ENCODE measurements around the gene VIT. TPM values are rescaled to one million over a fixed set of nuclear protein-coding genes. Genes with fewer than 3 reads are reported as not detected.

VIT gene
- total RNA-seq, 1 donor from 2014 or later: not detected

- no peaks in the 10 kb centered on the region for H3K9me3 Mint-ChIP-seq
- intact Hi-C loops (cut with micrococcal nuclease): no loop called here
- H3K4me3 Mint-ChIP-seq (ENCODE audit: low read depth): no peak overlapping the region
- H3K4me1 Mint-ChIP-seq (ENCODE audit: low read depth): peaks cover 3% of the 10 kb centered on the region
- H3K27me3 Mint-ChIP-seq (ENCODE audit: low read depth): no peaks in the 10 kb centered on the region
- DNase-seq (ENCODE audit: low spot score): no peak
- H3K27ac Mint-ChIP-seq: no peak overlapping the region
- peaks cover 3% of the 10 kb centered on the region for H3K36me3 Mint-ChIP-seq (ENCODE audit: low read depth)
Measured at GRCh38 chr2:36839976-36840617, 143.6 kb downstream of the VIT start.

GRCh38 chr2:36843838-36844237 is 147.3 kb downstream of the VIT start:
- H3K4me1 Mint-ChIP-seq (ENCODE audit: low read depth): no peaks in the 10 kb centered on the region
- peaks cover 14% of the 10 kb centered on the region for H3K36me3 Mint-ChIP-seq (ENCODE audit: low read depth)
- H3K9me3 Mint-ChIP-seq: no peaks in the 10 kb centered on the region
- H3K27me3 Mint-ChIP-seq (ENCODE audit: low read depth): no peaks in the 10 kb centered on the region
- no peak overlapping the region for H3K4me3 Mint-ChIP-seq (ENCODE audit: low read depth)
- DNase-seq (ENCODE audit: low spot score): no peak
- intact Hi-C loops (cut with micrococcal nuclease): no loop called here
- H3K27ac Mint-ChIP-seq: no peak overlapping the region

GRCh38 chr2:36849265-36849664 is 152.8 kb downstream of the VIT start:
- Mint-ChIP-seq H3K27me3 (ENCODE audit: low read depth) (no peaks in the 10 kb centered on the region), H3K36me3 (ENCODE audit: low read depth) (peaks cover 48% of the 10 kb centered on the region), H3K27ac (no peak overlapping the region), H3K4me1 (ENCODE audit: low read depth) (no peaks in the 10 kb centered on the region), H3K9me3 (no peaks in the 10 kb centered on the region), H3K4me3 (ENCODE audit: low read depth) (no peak overlapping the region)
- no peak for DNase-seq (ENCODE audit: low spot score)
- intact Hi-C loops (cut with micrococcal nuclease): no loop called here

- no peaks in the 10 kb centered on the region for H3K27me3 Mint-ChIP-seq (ENCODE audit: low read depth)
- no peak overlapping the region for H3K27ac Mint-ChIP-seq
- H3K36me3 Mint-ChIP-seq (ENCODE audit: low read depth): peaks cover 56% of the 10 kb centered on the region
Measured at GRCh38 chr2:36854241-36854640, 157.7 kb downstream of the VIT start.

GRCh38 chr2:36855429-36855828 is 158.9 kb downstream of the VIT start:
- intact Hi-C loops (cut with micrococcal nuclease): loop anchor here (10.0 kb wide), 1 partner anchor 149 kb away; no protein-coding TSS in a partner anchor
- Mint-ChIP-seq H3K27me3 (ENCODE audit: low read depth) (no peaks in the 10 kb centered on the region), H3K27ac (no peak overlapping the region), H3K4me1 (ENCODE audit: low read depth) (peaks cover 16% of the 10 kb centered on the region), H3K9me3 (no peaks in the 10 kb centered on the region), H3K4me3 (ENCODE audit: low read depth) (no peak overlapping the region), H3K36me3 (ENCODE audit: low read depth) (peaks cover 54% of the 10 kb centered on the region)
- no peak for DNase-seq (ENCODE audit: low spot score)

More at GRCh38 chr2:36854241-36854640, 157.7 kb downstream of the VIT start:
- Mint-ChIP-seq H3K9me3 (no peaks in the 10 kb centered on the region), H3K4me3 (ENCODE audit: low read depth) (no peak overlapping the region), H3K4me1 (ENCODE audit: low read depth) (peaks cover 12% of the 10 kb centered on the region)
- DNase-seq (ENCODE audit: low spot score): no peak
- intact Hi-C loops (cut with micrococcal nuclease): loop anchor here (10.0 kb wide), 1 partner anchor 151 kb away; no protein-coding TSS in a partner anchor

GRCh38 chr2:36857713-36858112 is 161.2 kb downstream of the VIT start:
- intact Hi-C loops (cut with micrococcal nuclease): loop anchor here (10.0 kb wide), 1 partner anchor 147 kb away; no protein-coding TSS in a partner anchor
- DNase-seq (ENCODE audit: low spot score): no peak
- Mint-ChIP-seq H3K4me1 (ENCODE audit: low read depth) (peaks cover 16% of the 10 kb centered on the region), H3K4me3 (ENCODE audit: low read depth) (no peak overlapping the region), H3K27ac (no peak overlapping the region), H3K27me3 (ENCODE audit: low read depth) (no peaks in the 10 kb centered on the region), H3K36me3 (ENCODE audit: low read depth) (peaks cover 47% of the 10 kb centered on the region), H3K9me3 (peaks cover 5% of the 10 kb centered on the region)

GRCh38 chr2:36858551-36859365 is 162.3 kb downstream of the VIT start:
- Mint-ChIP-seq H3K27me3 (ENCODE audit: low read depth) (no peaks in the 10 kb centered on the region), H3K27ac (peak overlapping the region; percentile 43), H3K4me3 (ENCODE audit: low read depth) (no peak overlapping the region), H3K9me3 (peaks cover 5% of the 10 kb centered on the region), H3K4me1 (ENCODE audit: low read depth) (peaks cover 16% of the 10 kb centered on the region), H3K36me3 (ENCODE audit: low read depth) (peaks cover 51% of the 10 kb centered on the region)
- intact Hi-C loops (cut with micrococcal nuclease): loop anchor here (1.0 to 10.0 kb wide), 2 partner anchors 31 to 146 kb away; no protein-coding TSS in a partner anchor
- no peak for DNase-seq (ENCODE audit: low spot score)

GRCh38 chr2:36859366-36859792 is 162.9 kb downstream of the VIT start:
- DNase-seq (ENCODE audit: low spot score): no peak
- H3K4me3 Mint-ChIP-seq (ENCODE audit: low read depth): no peak overlapping the region
- intact Hi-C loops (cut with micrococcal nuclease): loop anchor here (1.0 to 10.0 kb wide), 2 partner anchors 30 to 145 kb away; no protein-coding TSS in a partner anchor

GRCh38 chr2:36861896-36862295 is 165.4 kb downstream of the VIT start:
- no peak for DNase-seq (ENCODE audit: low spot score)
- no peak overlapping the region for H3K4me3 Mint-ChIP-seq (ENCODE audit: low read depth)
- peaks cover 60% of the 10 kb centered on the region for H3K36me3 Mint-ChIP-seq (ENCODE audit: low read depth)
- H3K9me3 Mint-ChIP-seq: peaks cover 5% of the 10 kb centered on the region
- H3K27me3 Mint-ChIP-seq (ENCODE audit: low read depth): no peaks in the 10 kb centered on the region
- peaks cover 16% of the 10 kb centered on the region for H3K4me1 Mint-ChIP-seq (ENCODE audit: low read depth)
- intact Hi-C loops (cut with micrococcal nuclease): no loop called here
- no peak overlapping the region for H3K27ac Mint-ChIP-seq

More at GRCh38 chr2:36859366-36859792, 162.9 kb downstream of the VIT start:
- Mint-ChIP-seq H3K4me1 (ENCODE audit: low read depth) (peaks cover 16% of the 10 kb centered on the region), H3K9me3 (peaks cover 5% of the 10 kb centered on the region), H3K36me3 (ENCODE audit: low read depth) (peaks cover 49% of the 10 kb centered on the region), H3K27me3 (ENCODE audit: low read depth) (no peaks in the 10 kb centered on the region), H3K27ac (peak overlapping the region; percentile 16)

Other genes with a start within 250 kb of the VIT start
- 16.3 and 17.6 TPM in 2 replicates for gene FEZ2, start 98.5 kb upstream of the VIT start, total RNA-seq

Data from activated T-helper 2 cell treated with anti-CD3 and anti-CD28 coated beads, Interferon-gamma antibody, Interleukin-2, Interleukin-4, amounts not matched to agents 10 μg/mL and 5 μg/mL and 100 μg/mL, durations not matched to agents 14 hours and 24 hours and 36 hours (primary cell).